GM19438 (cell line): ENCODE data around the gene PRKG1.

ENCODE experiments used
- ATAC-seq: cut with Tn5 transposase; IDR thresholded peaks from one replicate; pipeline ENCODE4 v1.9.1; 2021; ENCODE audit warnings: low read depth; ENCODE audit not compliant: unreplicated experiment

Gene PRKG1

GRCh38 chr10:51838471-51838870 lies 764.2 kb downstream of the PRKG1 start:
- no peak for ATAC-seq

- no peak for ATAC-seq
These were observed 769.7 kb downstream of the PRKG1 start for GRCh38 chr10:51843966-51844365.

GRCh38 chr10:51846856-51847506 lies 772.7 kb downstream of the PRKG1 start:
- no peak for ATAC-seq

- no peak for ATAC-seq
These were observed 778.0 kb downstream of the PRKG1 start for GRCh38 chr10:51852297-51852696.

DNA sequence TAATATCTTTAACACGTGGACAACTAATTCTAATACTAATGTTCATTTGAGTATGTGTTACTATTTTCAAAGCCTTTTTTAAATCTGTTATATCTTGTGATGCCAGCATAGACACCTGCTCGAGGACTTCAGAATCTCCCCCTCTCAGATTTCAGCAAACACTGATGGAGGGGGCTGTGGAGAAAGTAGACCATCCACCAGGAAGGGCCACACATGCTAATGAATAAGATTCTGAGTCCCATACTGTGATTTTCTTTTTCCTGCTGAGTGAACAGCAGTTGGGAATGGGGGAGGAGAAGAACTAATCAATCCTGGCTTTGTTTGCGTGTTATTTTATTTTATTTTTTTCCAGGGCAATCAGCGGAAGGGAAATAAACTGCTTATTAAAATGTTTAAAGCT lies 783.0 kb downstream of the PRKG1 start:
- ATAC-seq, result no peak

DNA sequence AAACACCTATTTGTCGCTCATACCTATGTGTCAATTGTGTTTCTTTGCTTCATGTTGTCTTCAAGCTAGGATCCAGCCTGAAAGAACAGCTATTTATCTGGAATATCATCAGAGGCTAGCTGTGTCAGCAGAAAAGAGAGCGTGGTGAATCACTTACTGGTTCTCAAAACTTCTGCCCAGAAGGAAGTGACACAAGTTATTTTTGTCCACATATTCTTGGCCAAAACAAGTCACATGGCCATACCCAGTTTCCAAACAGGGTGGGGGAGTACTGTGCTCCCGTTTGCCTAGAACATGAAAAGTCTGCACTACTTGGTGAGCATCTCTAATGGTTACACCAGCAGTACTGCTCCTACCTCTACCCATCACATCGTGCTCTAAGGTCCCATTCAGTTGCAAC lies 786.0 kb downstream of the PRKG1 start:
- ATAC-seq, result no peak

- ATAC-seq, result no peak
These were observed 786.8 kb downstream of the PRKG1 start for GRCh38 chr10:51861051-51861450.

GRCh38 chr10:51861731-51862130 lies 787.4 kb downstream of the PRKG1 start:
- no peak for ATAC-seq

GRCh38 chr10:51862149-51862548 lies 787.9 kb downstream of the PRKG1 start:
- ATAC-seq, result no peak

DNA sequence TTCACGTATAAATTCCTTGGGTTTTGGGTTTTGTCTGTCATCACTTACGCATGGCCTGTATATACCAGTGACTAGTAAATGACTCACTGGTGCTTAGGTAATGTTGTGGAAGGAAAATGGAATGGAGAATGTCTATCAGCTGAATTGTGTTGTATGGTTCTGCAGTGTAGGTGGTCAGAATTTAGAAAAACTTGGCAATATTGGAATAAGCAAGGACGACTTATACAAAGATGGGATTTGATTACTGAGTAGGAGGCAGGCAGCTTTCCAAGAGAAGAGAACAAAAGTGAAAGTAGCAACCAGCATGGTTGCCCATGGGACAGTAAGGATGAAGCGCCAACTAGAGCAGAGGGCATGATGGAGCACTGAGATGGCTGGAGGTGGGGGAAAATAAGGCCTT lies 793.7 kb downstream of the PRKG1 start:
- ATAC-seq, result no peak

GRCh38 chr10:51874131-51874530 lies 799.8 kb downstream of the PRKG1 start:
- ATAC-seq, result no peak

DNA sequence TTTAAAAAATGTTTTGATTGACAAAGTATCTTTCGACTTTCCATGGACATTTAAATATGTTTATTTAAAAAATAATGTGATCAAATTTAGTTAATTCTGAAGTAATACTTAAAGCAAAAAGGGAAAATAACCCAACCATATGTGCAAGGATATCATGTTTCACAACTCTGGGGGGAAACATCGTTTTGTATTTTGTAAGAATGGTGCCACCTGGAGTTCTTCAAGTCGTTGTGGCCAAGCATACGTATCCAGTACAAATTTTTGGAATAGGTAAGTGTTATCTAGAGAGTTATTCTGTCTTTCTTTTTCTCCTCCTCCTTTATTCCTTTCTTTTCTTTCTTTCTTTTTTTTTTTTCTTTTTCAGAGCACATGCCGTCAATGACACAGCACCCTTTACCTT lies 801.3 kb downstream of the PRKG1 start:
- ATAC-seq, result no peak

GRCh38 chr10:51876503-51876902 lies 802.2 kb downstream of the PRKG1 start:
- ATAC-seq, result no peak

- ATAC-seq, result no peak
These were observed 802.7 kb downstream of the PRKG1 start for GRCh38 chr10:51876979-51877378.

DNA sequence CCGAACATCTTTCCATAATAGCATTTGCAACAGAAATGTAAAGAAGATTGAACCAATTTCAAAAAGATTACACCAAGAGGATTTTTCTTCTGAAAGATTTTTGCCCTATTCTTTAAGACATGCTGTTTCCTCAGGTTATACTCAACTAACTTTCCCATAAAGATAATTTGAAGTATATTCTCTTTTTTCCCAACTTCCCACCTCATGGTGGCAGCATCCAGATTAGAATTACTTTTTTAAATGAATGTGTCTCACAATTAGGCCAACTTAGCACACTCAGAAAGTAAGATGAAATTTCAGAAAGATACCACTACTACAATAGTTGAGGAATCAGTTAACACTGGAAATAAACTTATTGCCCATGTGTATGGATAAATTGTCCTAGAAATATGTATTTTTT lies 803.3 kb downstream of the PRKG1 start:
- no peak for ATAC-seq

- ATAC-seq, result peak; percentile 8
These were observed 804.4 kb downstream of the PRKG1 start for GRCh38 chr10:51878695-51879094.

DNA sequence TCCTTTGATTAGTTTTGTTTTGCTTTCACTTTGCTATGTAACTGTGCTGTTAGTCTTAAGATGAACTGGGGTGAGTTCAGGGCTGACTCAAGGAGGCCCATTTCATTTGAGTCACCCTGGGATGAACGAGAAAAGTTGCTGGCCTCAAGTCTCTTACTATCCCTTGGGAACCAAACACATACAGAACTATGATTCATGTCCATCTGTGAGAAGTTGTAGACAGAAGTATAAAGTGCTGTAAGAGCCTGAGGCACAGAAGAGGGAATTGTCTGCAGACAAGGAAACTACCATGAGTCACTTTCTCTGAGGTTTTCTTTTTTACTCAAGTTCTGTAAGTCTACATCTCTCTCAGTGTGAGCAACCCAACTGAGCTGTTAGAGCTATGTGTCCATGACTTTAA lies 805.0 kb downstream of the PRKG1 start:
- peak; percentile 73 for ATAC-seq

DNA sequence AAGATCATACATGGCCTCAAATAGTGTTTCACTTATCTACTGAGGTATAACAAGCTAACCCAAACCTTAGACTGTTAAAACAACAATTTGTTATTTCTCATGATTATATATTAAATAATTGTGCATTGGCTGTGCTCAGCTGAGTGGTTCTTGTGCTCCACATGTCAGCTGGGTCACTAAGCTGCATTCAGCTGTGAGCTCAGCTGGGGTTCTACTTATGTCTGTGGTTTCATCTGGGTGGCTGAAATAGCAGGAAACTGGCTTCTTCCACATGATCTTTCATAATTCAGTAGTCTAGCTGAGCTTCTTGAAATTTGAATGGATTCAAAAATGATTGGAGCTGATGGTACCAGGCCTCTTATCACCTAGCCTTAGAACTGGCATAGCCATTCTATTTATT lies 806.9 kb downstream of the PRKG1 start:
- ATAC-seq, result no peak

DNA sequence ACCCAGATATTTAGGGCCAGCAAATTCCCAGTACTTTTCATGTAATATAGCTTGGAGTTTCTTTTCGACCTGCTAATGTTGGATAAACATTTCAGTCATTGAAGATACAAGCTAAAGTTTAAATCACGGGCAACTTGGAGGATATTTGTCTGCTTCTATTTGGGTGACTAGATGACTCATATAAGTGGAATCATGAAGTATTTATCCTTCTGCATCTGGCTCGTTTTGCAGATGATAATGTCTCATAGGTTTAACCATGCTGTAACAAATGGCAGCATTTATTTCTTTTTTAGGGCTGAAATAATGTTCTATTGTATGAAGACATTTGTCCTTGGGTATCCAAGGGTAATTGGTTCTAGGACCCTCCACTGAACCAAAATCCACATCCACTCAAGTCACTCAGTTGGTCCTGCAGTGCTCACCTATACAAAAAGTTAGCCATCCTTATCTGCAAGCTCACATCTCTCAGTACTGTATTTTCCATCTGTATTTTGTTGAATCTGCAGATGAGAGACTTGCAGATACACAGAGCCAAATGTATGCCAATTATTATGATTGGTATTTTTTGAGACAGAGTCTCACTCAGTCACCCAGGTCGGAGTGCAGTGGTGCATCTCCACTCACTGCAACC lies 812.3 kb downstream of the PRKG1 start:
- no peak for ATAC-seq

DNA sequence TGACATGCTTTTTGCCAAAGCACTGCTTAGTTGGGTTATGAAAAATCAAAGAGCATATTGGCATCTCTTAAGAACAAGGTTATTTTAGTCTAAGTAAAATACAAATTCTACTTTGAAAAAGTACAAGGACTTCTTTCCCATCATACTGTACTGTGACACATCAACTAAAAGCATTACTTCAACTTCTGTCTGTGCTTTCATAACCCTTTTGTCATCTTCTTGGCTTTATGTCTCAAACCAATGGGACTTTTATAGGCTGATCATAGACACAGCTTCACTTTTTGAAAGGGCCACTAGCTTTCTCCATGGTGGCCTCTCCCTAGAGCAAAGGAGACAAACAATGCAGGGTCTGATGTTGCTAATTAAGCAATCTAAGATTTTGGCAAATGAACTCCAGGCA lies 814.0 kb downstream of the PRKG1 start:
- ATAC-seq, result no peak

DNA sequence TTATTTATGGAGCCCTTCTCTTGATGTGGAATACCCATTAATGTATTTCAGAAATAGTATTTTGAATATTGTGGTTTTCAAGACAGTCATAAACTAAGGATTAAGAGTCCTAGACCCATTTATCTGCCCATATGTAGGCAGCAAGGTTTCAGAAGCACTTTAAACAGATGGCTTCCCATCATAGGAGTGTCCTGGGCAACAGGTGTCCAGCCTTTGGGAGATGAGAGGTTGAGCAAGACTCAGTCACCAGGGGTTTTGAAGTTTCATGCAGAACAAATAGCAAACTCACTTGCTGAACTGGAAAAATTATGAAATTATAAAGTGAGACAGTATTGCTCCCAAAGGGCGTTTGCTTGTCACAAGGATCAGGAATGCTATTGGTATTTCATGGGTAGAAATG lies 818.0 kb downstream of the PRKG1 start:
- ATAC-seq, result no peak

DNA sequence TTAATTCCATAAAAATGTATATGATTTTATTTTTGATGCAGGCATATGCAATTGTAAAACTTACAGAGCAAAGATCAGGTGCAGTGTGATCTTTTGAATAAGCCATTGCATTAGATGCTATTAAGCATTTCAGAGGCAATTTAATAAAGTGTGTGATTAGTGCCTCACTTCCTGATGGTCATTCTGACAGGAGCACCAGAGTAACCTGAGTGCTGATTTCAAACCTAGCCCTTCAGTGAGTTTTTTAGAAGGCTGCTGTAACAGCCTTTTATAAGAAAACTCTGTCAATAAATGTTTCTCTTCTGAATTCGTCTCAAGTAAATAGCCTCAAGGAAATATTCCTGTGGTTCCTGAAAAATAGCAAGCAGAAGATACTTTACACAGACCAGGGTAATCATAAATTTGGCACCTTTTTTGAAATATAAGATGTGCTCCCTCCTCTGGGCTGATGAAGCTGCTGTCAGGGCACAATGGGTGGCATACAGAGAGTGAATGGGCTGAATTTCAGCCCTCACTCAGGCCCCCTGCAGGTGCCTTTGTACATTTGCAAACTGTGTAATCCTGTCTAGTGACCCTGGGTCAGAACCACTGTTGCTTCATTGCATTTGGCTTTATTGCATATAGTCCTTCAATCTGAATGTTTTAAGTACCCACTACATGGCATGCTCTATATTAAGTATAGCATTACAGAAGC lies 818.8 kb downstream of the PRKG1 start:
- no peak for ATAC-seq
